Calu3 (cell line): ENCODE results near the gene GRN. TPM values are rescaled to one million over a fixed set of nuclear protein-coding genes. Genes with fewer than 3 reads are reported as not detected.

ENCODE experiments used
- BruUV-seq: library from RNA; stranded (reverse); fragments of 400-500 nt; replicated peaks from 2 replicates; lab custom pipeline; 2021; lab: Mats Ljungman, UMichigan
- CTCF ChIA-PET: fragments of 300-600 bp; sonication (Branson Sonifier 250); formaldehyde crosslinking; loops from one replicate; lab custom pipeline; 2022; ENCODE audit warnings: antibody characterized with exemption; lab: Charles Lee
- DNase-seq: peaks from one replicate; pipeline ENCODE4 v3.0.0; 2022
- H3K27ac Mint-ChIP-seq: one replicate; pipeline ENCODE4 v1.8.0; 2022; ENCODE audit warnings: mixed read lengths; ENCODE audit not compliant: unreplicated experiment
- H3K27me3 Mint-ChIP-seq: one replicate; pipeline ENCODE4 v1.8.0; 2022; ENCODE audit warnings: mixed read lengths; ENCODE audit not compliant: unreplicated experiment
- H3K36me3 Mint-ChIP-seq: one replicate; pipeline ENCODE4 v1.8.0; 2022; ENCODE audit warnings: mild to moderate bottlenecking, moderate library complexity, mixed read lengths; ENCODE audit not compliant: insufficient read depth, unreplicated experiment
- H3K4me1 Mint-ChIP-seq: one replicate; pipeline ENCODE4 v1.8.0; 2022; ENCODE audit warnings: mild to moderate bottlenecking, low read depth, mixed read lengths; ENCODE audit not compliant: unreplicated experiment
- H3K4me3 Mint-ChIP-seq: one replicate; pipeline ENCODE4 v1.8.0; 2022; ENCODE audit warnings: mild to moderate bottlenecking, low read depth, moderate library complexity, mixed read lengths; ENCODE audit not compliant: unreplicated experiment
- H3K9me3 Mint-ChIP-seq: one replicate; pipeline ENCODE4 v1.8.0; 2022; ENCODE audit warnings: low read depth, mixed read lengths; ENCODE audit not compliant: unreplicated experiment
- intact Hi-C: fragments of 100-400 bp; cut with micrococcal nuclease; formaldehyde crosslinking; loops from one replicate; pipeline ENCODE4 v1.10.0; 2022; ENCODE audit not compliant: unreplicated experiment
- total RNA-seq: library from RNA; stranded (reverse); gene quantifications from 2 replicates; pipeline ENCODE4 v1.2.3, GENCODE V29; 2022
- TF ChIP-seq, protein P1 (sequence below): fragments of 200-600 bp; IDR thresholded peaks from one replicate; pipeline ENCODE4 v1.8.0; 2022; ENCODE audit warnings: antibody characterized with exemption; ENCODE audit not compliant: unreplicated experiment

Gene GRN
- total RNA-seq, 1 experiment from 2014 or later: 376 TPM

- intact Hi-C loops: loop anchor here (2.0 kb wide), 1 partner anchor 122 kb away; no protein-coding TSS in a partner anchor
- peak; percentile 26 for DNase-seq
- peaks cover 41% of the 10 kb centered on the region for H3K36me3 Mint-ChIP-seq
- no TSS peak for BruUV-seq
- CTCF ChIA-PET: interaction anchor here (1.3 to 1.4 kb wide), 2 partner anchors 123 kb away, joined by 3 to 4 read pairs; no protein-coding TSS in a partner anchor
- no peak overlapping the region for H3K4me3 Mint-ChIP-seq
- TF ChIP-seq, protein P1, sequence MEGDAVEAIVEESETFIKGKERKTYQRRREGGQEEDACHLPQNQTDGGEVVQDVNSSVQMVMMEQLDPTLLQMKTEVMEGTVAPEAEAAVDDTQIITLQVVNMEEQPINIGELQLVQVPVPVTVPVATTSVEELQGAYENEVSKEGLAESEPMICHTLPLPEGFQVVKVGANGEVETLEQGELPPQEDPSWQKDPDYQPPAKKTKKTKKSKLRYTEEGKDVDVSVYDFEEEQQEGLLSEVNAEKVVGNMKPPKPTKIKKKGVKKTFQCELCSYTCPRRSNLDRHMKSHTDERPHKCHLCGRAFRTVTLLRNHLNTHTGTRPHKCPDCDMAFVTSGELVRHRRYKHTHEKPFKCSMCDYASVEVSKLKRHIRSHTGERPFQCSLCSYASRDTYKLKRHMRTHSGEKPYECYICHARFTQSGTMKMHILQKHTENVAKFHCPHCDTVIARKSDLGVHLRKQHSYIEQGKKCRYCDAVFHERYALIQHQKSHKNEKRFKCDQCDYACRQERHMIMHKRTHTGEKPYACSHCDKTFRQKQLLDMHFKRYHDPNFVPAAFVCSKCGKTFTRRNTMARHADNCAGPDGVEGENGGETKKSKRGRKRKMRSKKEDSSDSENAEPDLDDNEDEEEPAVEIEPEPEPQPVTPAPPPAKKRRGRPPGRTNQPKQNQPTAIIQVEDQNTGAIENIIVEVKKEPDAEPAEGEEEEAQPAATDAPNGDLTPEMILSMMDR: no peak
- no peaks in the 10 kb centered on the region for H3K9me3 Mint-ChIP-seq
- no peaks in the 10 kb centered on the region for H3K4me1 Mint-ChIP-seq
- H3K27me3 Mint-ChIP-seq: no peaks in the 10 kb centered on the region
- H3K27ac Mint-ChIP-seq: peak overlapping the region; percentile 30
These were observed 55.2 kb downstream of the GRN start for GRCh38 chr17:44400226-44400847.

Other genes starting within 250 kb of the GRN start
- 22.4 and 22.8 TPM in 2 replicates for gene HDAC5, start 221.7 kb upstream of the GRN start, total RNA-seq
- 24.4 and 24.8 TPM in 2 replicates for gene HROB, start 203.4 kb upstream of the GRN start, total RNA-seq
- 0.19 TPM in 1 of 2 replicates, not detected in the other for gene ASB16, start 174.6 kb upstream of the GRN start, total RNA-seq
- gene TMUB2, start 158.3 kb upstream of the GRN start, total RNA-seq: 56.0 and 58.8 TPM in 2 replicates
- gene ATXN7L3, start 145.4 kb upstream of the GRN start, total RNA-seq: 93.1 and 112 TPM in 2 replicates
- 92.1 and 94.2 TPM in 2 replicates for gene UBTF, start 125.6 kb upstream of the GRN start, total RNA-seq
- gene SLC4A1, start 77.2 kb upstream of the GRN start, total RNA-seq: not detected in 2 replicates
- gene RUNDC3A, start 36.7 kb upstream of the GRN start, total RNA-seq: 0.86 and 1.2 TPM in 2 replicates
- 271 and 297 TPM in 2 replicates for gene SLC25A39, start 20.5 kb upstream of the GRN start, total RNA-seq
- 0.95 and 2.0 TPM in 2 replicates for gene FAM171A2, start 18.6 kb downstream of the GRN start, total RNA-seq
- 1.2 and 1.6 TPM in 2 replicates for gene ITGA2B, start 44.3 kb downstream of the GRN start, total RNA-seq
- 57.8 and 60.1 TPM in 2 replicates for gene GPATCH8, start 158.1 kb downstream of the GRN start, total RNA-seq
- 28.5 and 35.8 TPM in 2 replicates for gene FZD2, start 212.2 kb downstream of the GRN start, total RNA-seq